Liver (tissue), 9 donors: Measurements from ENCODE around the gene GSTO2. TPM values are rescaled to one million over a fixed set of nuclear protein-coding genes. Genes with fewer than 3 reads are reported as not detected.

Experiments used
- DNase-seq: peaks from one replicate; pipeline ENCODE4 v3.0.0-alpha.2; 2017; ENCODE audit warnings: low spot score
- H3K27ac ChIP-seq, 2 donors: one replicate each; pipeline ENCODE4 v1.7.0; 2013; ENCODE audit warnings: inconsistent platforms in 2 of 2, low read length in 2 of 2, control low read depth in 1 of 2, low read depth in 1 of 2, mild to moderate bottlenecking in 1 of 2
- H3K27me3 ChIP-seq, 4 donors: one replicate each; pipeline versions ENCODE4 v1.6.1 to v1.7.0; 2013; ENCODE audit warnings: low read length in 3 of 4, inconsistent platforms in 1 of 4, mild to moderate bottlenecking in 1 of 4, moderate library complexity in 1 of 4; ENCODE audit not compliant: control insufficient read depth in 4 of 4, insufficient read depth in 4 of 4
- H3K36me3 ChIP-seq, 4 donors: one replicate each; pipeline versions ENCODE4 v1.6.1 to v1.7.0; 2013; ENCODE audit warnings: low read length in 3 of 4, mild to moderate bottlenecking in 3 of 4, low read depth in 1 of 4, moderate library complexity in 1 of 4; ENCODE audit not compliant: control insufficient read depth in 4 of 4, insufficient read depth in 3 of 4
- H3K4me1 ChIP-seq, 4 donors: one replicate each; pipeline versions ENCODE4 v1.6.1 to v1.7.0; 2013; ENCODE audit warnings: low read length in 3 of 4, mild to moderate bottlenecking in 3 of 4, moderate library complexity in 1 of 4; ENCODE audit not compliant: control insufficient read depth in 4 of 4, insufficient read depth in 4 of 4
- H3K4me3 ChIP-seq, 3 donors: one replicate each; pipeline versions ENCODE4 v1.6.1 to v1.7.0; 2013; ENCODE audit warnings: low read length in 3 of 3, control low read depth in 1 of 3, low read depth in 1 of 3, mild to moderate bottlenecking in 1 of 3
- H3K9ac ChIP-seq, 2 donors: one replicate each; pipeline ENCODE4 v1.7.0; 2013; ENCODE audit warnings: low read length in 2 of 2, mild to moderate bottlenecking in 2 of 2, moderate library complexity in 2 of 2, control low read depth in 1 of 2, low read depth in 1 of 2
- H3K9me3 ChIP-seq, 4 donors: one replicate each; pipeline versions ENCODE4 v1.6.1 to v1.7.0; 2013; ENCODE audit warnings: low read length in 3 of 4; ENCODE audit not compliant: control insufficient read depth in 4 of 4
- GABPA ChIP-seq, 2 donors: IDR thresholded peaks in 1 of 2; conservative IDR thresholded peaks in 1 of 2; 2 replicates each; pipeline ENCODE4 v1.6.1; 2016; ENCODE audit warnings: antibody characterized with exemption in 2 of 2, mild to moderate bottlenecking in 1 of 2, moderate library complexity in 1 of 2
- HNF4A ChIP-seq, 2 donors: conservative IDR thresholded peaks; 2 replicates each; pipeline ENCODE4 v1.6.1; 2016; ENCODE audit warnings: antibody characterized with exemption in 2 of 2, mild to moderate bottlenecking in 2 of 2
- JUND ChIP-seq, 2 donors: IDR thresholded peaks; 2 replicates each; pipeline ENCODE4 v1.6.1; 2016; ENCODE audit warnings: antibody characterized with exemption in 2 of 2
- MAX ChIP-seq: IDR thresholded peaks from 2 replicates; pipeline ENCODE4 v1.6.1; 2016; ENCODE audit warnings: antibody characterized with exemption
- NR2F2 ChIP-seq: IDR thresholded peaks from 2 replicates; pipeline ENCODE4 v1.6.1; 2016; ENCODE audit warnings: antibody characterized with exemption
- RAD21 ChIP-seq, 2 donors: IDR thresholded peaks; 2 replicates each; pipeline ENCODE4 v1.6.1; 2016; ENCODE audit warnings: antibody characterized with exemption in 2 of 2, mild to moderate bottlenecking in 2 of 2
- RXRA ChIP-seq, 2 donors: IDR thresholded peaks; 2 replicates each; pipeline ENCODE4 v1.6.1; 2017 to 2018; ENCODE audit warnings: antibody characterized with exemption in 2 of 2, mild to moderate bottlenecking in 1 of 2
- SP1 ChIP-seq: IDR thresholded peaks from 2 replicates; pipeline ENCODE4 v1.6.1; 2018; ENCODE audit warnings: antibody characterized with exemption, mild to moderate bottlenecking
- TAF1 ChIP-seq: conservative IDR thresholded peaks from 2 replicates; pipeline ENCODE4 v1.6.1; 2016; ENCODE audit warnings: antibody characterized with exemption, mild to moderate bottlenecking
- WGBS: extraction: QIAGEN DNeasy Blood & Tissue Kit; methylation state at CpG from one replicate; pipeline ENCODE4 v1.1.7; 2013; 5-methylcytosine and 5-hydroxymethylcytosine counted together
- polyA plus RNA-seq, 2 donors: library from polyadenylated mRNA; stranded (reverse) in 1 of 2; unstranded in 1 of 2; fragments of 200-250 nt in 1 of 2; fragments of >200 nt in 1 of 2; fragmentation: Nextera tagmentation in 1 of 2; extraction: Ambion mirVana in 1 of 2; gene quantifications; one replicate each; pipeline versions ENCODE4 v1.2.1 to v1.2.3, GENCODE V29; 2013 to 2015
- total RNA-seq, 2 donors: library from RNA; depleted of rRNA; stranded (reverse); fragments of >200 nt; gene quantifications; one replicate each; pipeline ENCODE4 v1.2.3, GENCODE V29; 2014
- TF ChIP-seq, protein P1 (sequence below): IDR thresholded peaks from 2 replicates; pipeline ENCODE4 v1.6.1; 2016; ENCODE audit warnings: antibody characterized with exemption, mild to moderate bottlenecking
- donor health status: healthy.
- donor health status: healthy.
- donor health status: healthy.
- donor health status: healthy.
- donor health status: healthy.

GSTO2 gene
- total and polyA plus RNA-seq, 4 donors, result 1.0 to 4.6 (median 1.7) TPM

DNA sequence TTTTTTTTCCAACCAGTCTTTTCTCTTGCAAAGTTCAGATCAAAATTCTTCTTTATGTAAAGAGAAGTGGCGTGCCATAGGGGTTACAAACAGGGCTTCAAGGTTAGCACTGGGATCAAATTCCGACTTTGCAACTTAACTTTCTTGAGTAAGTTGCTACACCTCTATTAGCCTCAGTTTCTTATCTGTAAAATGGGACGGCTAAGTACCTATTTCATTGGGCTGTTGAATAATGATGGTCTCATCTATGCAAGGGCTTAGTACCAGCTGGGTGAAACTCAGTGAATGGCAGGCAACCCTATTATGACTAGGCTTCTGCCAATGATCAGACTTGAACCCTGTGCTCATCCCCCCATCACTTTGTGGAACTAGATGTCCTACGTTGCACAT lies 35.4 kb downstream of the GSTO2 start (continued):
- TF ChIP-seq, protein P1, sequence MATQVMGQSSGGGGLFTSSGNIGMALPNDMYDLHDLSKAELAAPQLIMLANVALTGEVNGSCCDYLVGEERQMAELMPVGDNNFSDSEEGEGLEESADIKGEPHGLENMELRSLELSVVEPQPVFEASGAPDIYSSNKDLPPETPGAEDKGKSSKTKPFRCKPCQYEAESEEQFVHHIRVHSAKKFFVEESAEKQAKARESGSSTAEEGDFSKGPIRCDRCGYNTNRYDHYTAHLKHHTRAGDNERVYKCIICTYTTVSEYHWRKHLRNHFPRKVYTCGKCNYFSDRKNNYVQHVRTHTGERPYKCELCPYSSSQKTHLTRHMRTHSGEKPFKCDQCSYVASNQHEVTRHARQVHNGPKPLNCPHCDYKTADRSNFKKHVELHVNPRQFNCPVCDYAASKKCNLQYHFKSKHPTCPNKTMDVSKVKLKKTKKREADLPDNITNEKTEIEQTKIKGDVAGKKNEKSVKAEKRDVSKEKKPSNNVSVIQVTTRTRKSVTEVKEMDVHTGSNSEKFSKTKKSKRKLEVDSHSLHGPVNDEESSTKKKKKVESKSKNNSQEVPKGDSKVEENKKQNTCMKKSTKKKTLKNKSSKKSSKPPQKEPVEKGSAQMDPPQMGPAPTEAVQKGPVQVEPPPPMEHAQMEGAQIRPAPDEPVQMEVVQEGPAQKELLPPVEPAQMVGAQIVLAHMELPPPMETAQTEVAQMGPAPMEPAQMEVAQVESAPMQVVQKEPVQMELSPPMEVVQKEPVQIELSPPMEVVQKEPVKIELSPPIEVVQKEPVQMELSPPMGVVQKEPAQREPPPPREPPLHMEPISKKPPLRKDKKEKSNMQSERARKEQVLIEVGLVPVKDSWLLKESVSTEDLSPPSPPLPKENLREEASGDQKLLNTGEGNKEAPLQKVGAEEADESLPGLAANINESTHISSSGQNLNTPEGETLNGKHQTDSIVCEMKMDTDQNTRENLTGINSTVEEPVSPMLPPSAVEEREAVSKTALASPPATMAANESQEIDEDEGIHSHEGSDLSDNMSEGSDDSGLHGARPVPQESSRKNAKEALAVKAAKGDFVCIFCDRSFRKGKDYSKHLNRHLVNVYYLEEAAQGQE, result no peak
- no peak for TF ChIP-seq SP1
- TF ChIP-seq HNF4A (conservative IDR thresholded peaks at IDR 0.05), result no peak
- TF ChIP-seq NR2F2, result no peak

DNA sequence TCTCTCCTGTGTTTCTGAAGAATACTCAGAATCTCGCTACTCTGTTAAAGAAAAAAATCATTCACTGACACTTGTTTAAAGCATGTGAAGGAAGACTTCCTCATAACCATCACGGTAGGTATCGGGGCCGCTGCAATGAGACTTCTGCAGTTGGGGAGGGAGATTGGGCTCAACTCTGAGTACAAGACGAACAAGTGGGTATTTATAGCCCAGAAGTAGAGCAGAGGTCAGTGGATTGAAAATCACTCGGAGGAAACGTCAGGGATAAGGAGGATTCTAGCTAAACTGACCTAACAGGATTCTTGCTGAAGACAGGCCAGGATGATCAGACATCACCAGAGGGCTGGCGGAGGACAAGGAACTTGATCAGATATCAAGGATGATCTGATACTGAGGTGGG lies 35.9 kb downstream of the GSTO2 start:
- TF ChIP-seq RAD21 (IDR thresholded peaks at IDR 0.05) (no peak), GABPA (IDR thresholded peaks at IDR 0.05 in 1 of 2, conservative IDR thresholded peaks at IDR 0.05 in 1 of 2) (no peak), RXRA (IDR thresholded peaks at IDR 0.05) (peak in 1 of 2 donors; percentile 7), NR2F2 (peak; percentile 14), SP1 (peak; percentile 35)
- no peak overlapping the region for H3K4me3 ChIP-seq
- no peak overlapping the region for H3K9ac ChIP-seq
- no peak overlapping the region for H3K27ac ChIP-seq
- H3K36me3 ChIP-seq, result no peaks in the 10 kb centered on the region
- DNase-seq, result no peak
- H3K27me3 ChIP-seq, result no peaks in the 10 kb centered on the region
- 71% methylated on average over 8 of the region's 8 CpGs for WGBS
- peaks cover 0 to 12% (median 5%) of the 10 kb centered on the region in 4 donors for H3K4me1 ChIP-seq
- H3K9me3 ChIP-seq, result no peaks in the 10 kb centered on the region

- Histone ChIP-seq H3K9me3 (no peaks in the 10 kb centered on the region), H3K27ac (no peak overlapping the region), H3K4me1 (peaks cover 1 to 12% (median 7%) of the 10 kb centered on the region in 4 donors), H3K36me3 (no peaks in the 10 kb centered on the region), H3K4me3 (no peak overlapping the region), H3K9ac (no peak overlapping the region), H3K27me3 (no peaks in the 10 kb centered on the region)
- TF ChIP-seq TAF1, result no peak
- TF ChIP-seq NR2F2, result peak; percentile 21
- WGBS, result 77% methylated on average over 3 of the region's 3 CpGs
- DNase-seq, result no peak
These were observed 37.9 kb downstream of the GSTO2 start for GRCh38 chr10:104306897-104307296.

GRCh38 chr10:104307576-104308438 lies 38.8 kb downstream of the GSTO2 start:
- Histone ChIP-seq H3K9me3 (no peaks in the 10 kb centered on the region), H3K36me3 (peaks cover 0 to under 1% (median 0%) of the 10 kb centered on the region in 4 donors), H3K27ac (no peak overlapping the region), H3K4me3 (no peak overlapping the region), H3K27me3 (no peaks in the 10 kb centered on the region), H3K9ac (no peak overlapping the region), H3K4me1 (peaks cover 1 to 12% (median 7%) of the 10 kb centered on the region in 4 donors)
- TF ChIP-seq HNF4A (conservative IDR thresholded peaks at IDR 0.05) (no peak), JUND (IDR thresholded peaks at IDR 0.05) (no peak), TAF1 (no peak), MAX (no peak), NR2F2 (no peak)
- DNase-seq, result no peak
- WGBS, result 87% methylated on average over 10 of the region's 10 CpGs
